IMR-90 (cell line): ENCODE data around the gene DAPK1. TPM values are rescaled to one million over a fixed set of nuclear protein-coding genes. Genes with fewer than 3 reads are reported as not detected.

Source experiments
- ATAC-seq: fragments of 200-7000 bp; cut with Tn5 transposase; 2 replicates; pipeline ENCODE4 v1.9.1; 2020; ENCODE audit warnings: low read depth, mild to moderate bottlenecking, moderate library complexity
- BruUV-seq: library from RNA; stranded (reverse); fragments of 400-500 nt; replicated peaks from 2 replicates; lab custom pipeline; 2021; lab: Mats Ljungman, UMichigan
- CTCF ChIA-PET: fragments of 300-600 bp; formaldehyde crosslinking; extraction: SDS; loops from one replicate; lab custom pipeline; 2021; ENCODE audit warnings: antibody characterized with exemption; lab: Yijun Ruan, JAX
- POLR2A ChIA-PET: fragments of 300-600 bp; sonication (Branson Sonifier 250); formaldehyde crosslinking; loops from one replicate; lab custom pipeline; 2022; ENCODE audit warnings: antibody characterized with exemption; ENCODE audit not compliant: unreplicated experiment; lab: Charles Lee
- DNase-seq: peaks from one replicate; pipeline ENCODE4 v3.0.0; 2013
- H2AFZ ChIP-seq: replicated peaks from 2 replicates; pipeline ENCODE3; 2013; ENCODE audit warnings: low read length, mild to moderate bottlenecking; ENCODE audit not compliant: poor library complexity
- H2AK5ac ChIP-seq: 2 replicates; pipeline ENCODE4 v1.6.1; 2013; ENCODE audit warnings: low read depth, low read length, inconsistent platforms
- H2AK9ac ChIP-seq: replicated peaks from 2 replicates; pipeline ENCODE3; 2013; ENCODE audit warnings: mild to moderate bottlenecking, low read depth, low read length, moderate library complexity; ENCODE audit not compliant: poor library complexity
- H2BK120ac ChIP-seq: 2 replicates; pipeline ENCODE4 v1.6.1; 2013; ENCODE audit warnings: low read depth, low read length, inconsistent platforms
- H2BK15ac ChIP-seq: 3 replicates; pipeline ENCODE4 v1.6.1; 2013; ENCODE audit warnings: low read depth, low read length, inconsistent platforms
- H2BK20ac ChIP-seq: 2 replicates; pipeline ENCODE4 v1.6.1; 2013; ENCODE audit warnings: low read depth, mild to moderate bottlenecking, inconsistent platforms, low read length, moderate library complexity
- H2BK5ac ChIP-seq: 2 replicates; pipeline ENCODE4 v1.6.1; 2013; ENCODE audit warnings: mild to moderate bottlenecking, low read depth, low read length, inconsistent platforms; ENCODE audit not compliant: poor library complexity, severe bottlenecking
- H3K14ac ChIP-seq: replicated peaks from 2 replicates; pipeline ENCODE4 v1.6.1; 2013; ENCODE audit warnings: low read depth, low read length, inconsistent platforms
- H3K18ac ChIP-seq: 2 replicates; pipeline ENCODE4 v1.6.1; 2013; ENCODE audit warnings: low read depth, low read length, control low read depth
- H3K23ac ChIP-seq: 2 replicates; pipeline ENCODE4 v1.6.1; 2013; ENCODE audit warnings: low read depth, low read length, inconsistent platforms
- H3K27ac ChIP-seq: 2 replicates; pipeline ENCODE4 v1.5.1; 2013; ENCODE audit warnings: mild to moderate bottlenecking, control low read depth, low read length; ENCODE audit not compliant: insufficient read depth
- H3K27me3 ChIP-seq: 2 replicates; pipeline ENCODE4 v1.6.1; 2013; ENCODE audit warnings: low read length; ENCODE audit not compliant: control insufficient read depth, insufficient read depth
- H3K36me3 ChIP-seq: 2 replicates; pipeline ENCODE4 v1.6.1; 2013; ENCODE audit warnings: low read length, mixed read lengths; ENCODE audit not compliant: control insufficient read depth, insufficient read depth
- H3K4ac ChIP-seq: 2 replicates; pipeline ENCODE4 v1.6.1; 2013; ENCODE audit warnings: low read depth, low read length, inconsistent platforms
- H3K4me1 ChIP-seq: 2 replicates; pipeline ENCODE4 v1.6.1; 2013; ENCODE audit warnings: low read length, mixed read lengths; ENCODE audit not compliant: control insufficient read depth, insufficient read depth
- H3K4me2 ChIP-seq: 2 replicates; pipeline ENCODE4 v1.6.1; 2013; ENCODE audit warnings: low read depth, mild to moderate bottlenecking, control low read depth, low read length, moderate library complexity
- H3K4me3 ChIP-seq: 2 replicates; pipeline ENCODE4 v1.5.1; 2013; ENCODE audit warnings: low read depth, mild to moderate bottlenecking, control low read depth, low read length, moderate library complexity; ENCODE audit not compliant: insufficient read depth
- H3K56ac ChIP-seq: 2 replicates; pipeline ENCODE4 v1.6.1; 2013; ENCODE audit warnings: low read length, inconsistent platforms; ENCODE audit not compliant: insufficient read depth; ENCODE audit errors: extremely low read depth
- H3K79me1 ChIP-seq, 2 experiments: 2 replicates each; pipeline ENCODE4 v1.6.1; 2013; ENCODE audit warnings: low read length in 2 of 2, inconsistent platforms in 1 of 2, low read depth in 1 of 2
- H3K9ac ChIP-seq: 2 replicates; pipeline ENCODE4 v1.6.1; 2013; ENCODE audit warnings: low read depth, low read length, control low read depth
- H3K9me1 ChIP-seq: 2 replicates; pipeline ENCODE4 v1.6.1; 2013; ENCODE audit warnings: low read length, inconsistent platforms; ENCODE audit not compliant: insufficient read depth
- H3K9me3 ChIP-seq: 2 replicates; pipeline ENCODE4 v1.6.1; 2013; ENCODE audit warnings: low read length; ENCODE audit not compliant: control insufficient read depth, insufficient read depth
- H4K20me1 ChIP-seq: 2 replicates; pipeline ENCODE4 v1.6.1; 2013; ENCODE audit warnings: low read length, inconsistent platforms; ENCODE audit not compliant: insufficient read depth
- H4K5ac ChIP-seq: 2 replicates; pipeline ENCODE4 v1.6.1; 2013; ENCODE audit warnings: mild to moderate bottlenecking, low read depth, low read length, control low read depth
- H4K8ac ChIP-seq, 2 experiments: 2 replicates each; pipeline ENCODE4 v1.6.1; 2013; ENCODE audit warnings: low read depth in 2 of 2, low read length in 2 of 2, control low read depth in 1 of 2, inconsistent platforms in 1 of 2
- H4K91ac ChIP-seq: 2 replicates; pipeline ENCODE4 v1.6.1; 2013; ENCODE audit warnings: low read depth, low read length, inconsistent platforms; ENCODE audit not compliant: insufficient read depth
- BHLHE40 ChIP-seq: fragments of 150-350 bp; IDR thresholded peaks from 2 replicates; pipeline ENCODE4 v1.6.1; 2016; ENCODE audit warnings: mild to moderate bottlenecking, low read depth, low read length
- CEBPB ChIP-seq: IDR thresholded peaks from 2 replicates; pipeline ENCODE4 v1.6.1; 2012; ENCODE audit warnings: low read depth, low read length, improper control_type of control experiment
- CHD1 ChIP-seq: IDR thresholded peaks from 2 replicates; pipeline ENCODE4 v1.6.1; 2012; ENCODE audit warnings: low read depth, low read length, improper control_type of control experiment
- FOS ChIP-seq: fragments of 150-350 bp; IDR thresholded peaks from 2 replicates; pipeline ENCODE4 v1.6.1; 2016; ENCODE audit warnings: low read depth, low read length
- MAFK ChIP-seq: IDR thresholded peaks from 2 replicates; pipeline ENCODE4 v1.6.1; 2012; ENCODE audit warnings: low read depth, low read length, improper control_type of control experiment
- MAZ ChIP-seq: IDR thresholded peaks from 2 replicates; pipeline ENCODE4 v1.6.1; 2012; ENCODE audit warnings: low read depth, mild to moderate bottlenecking, low read length, improper control_type of control experiment, moderate library complexity, borderline replicate concordance
- MXI1 ChIP-seq: IDR thresholded peaks from 2 replicates; pipeline ENCODE4 v1.6.1; 2012; ENCODE audit warnings: low read depth, mild to moderate bottlenecking, low read length, moderate library complexity, borderline replicate concordance
- NFE2L2 ChIP-seq: fragments of 150-350 bp; IDR thresholded peaks from 2 replicates; pipeline ENCODE4 v1.6.1; 2016; ENCODE audit warnings: low read depth, mild to moderate bottlenecking, low read length
- POLR2A ChIP-seq: IDR thresholded peaks from 2 replicates; pipeline ENCODE4 v1.6.1; 2012; ENCODE audit warnings: mild to moderate bottlenecking, low read depth, low read length
- RAD21 ChIP-seq: IDR thresholded peaks from 2 replicates; pipeline ENCODE4 v1.6.1; 2012; ENCODE audit warnings: low read length, improper control_type of control experiment
- RCOR1 ChIP-seq: IDR thresholded peaks from 2 replicates; pipeline ENCODE4 v1.6.1; 2012; ENCODE audit warnings: mild to moderate bottlenecking, low read length, improper control_type of control experiment; ENCODE audit not compliant: insufficient replicate concordance
- RFX5 ChIP-seq: IDR thresholded peaks from 2 replicates; pipeline ENCODE4 v1.8.0; 2012; ENCODE audit warnings: low read depth, mild to moderate bottlenecking, low read length, moderate library complexity
- SMC3 ChIP-seq: fragments of 150-350 bp; IDR thresholded peaks from 2 replicates; pipeline ENCODE4 v1.6.1; 2016; ENCODE audit warnings: low read depth, mild to moderate bottlenecking, antibody characterized with exemption, low read length, moderate library complexity
- WGBS, 2 experiments: methylation state at CpG; one replicate each; pipeline versions ENCODE4 v1.1.5 to v1.1.7; 2013; ENCODE audit warnings: missing lambda C conversion rate in 2 of 2; ENCODE audit not compliant: insufficient read length in 1 of 2; ENCODE audit errors: extremely low coverage in 2 of 2; 5-methylcytosine and 5-hydroxymethylcytosine counted together
- dilution Hi-C: fragments of 300-500 bp; cut with HindIII; formaldehyde crosslinking; loops from one replicate; pipeline ENCODE4 v1.14.3; 2018; ENCODE audit warnings: low sequenced_read_pairs; ENCODE audit not compliant: unreplicated experiment
- in situ Hi-C: fragments of 300-500 bp; cut with MboI; formaldehyde crosslinking; loops from 3 replicates; pipeline ENCODE4 v1.14.3; 2019; ENCODE audit warnings: low sequenced_read_pairs, inconsistent platforms, mixed read lengths
- intact Hi-C: fragments of 100-400 bp; cut with micrococcal nuclease; formaldehyde crosslinking; loops from 2 replicates; pipeline ENCODE4 v1.10.0; 2022
- polyA plus RNA-seq, 3 experiments: library from polyadenylated mRNA; depleted of rRNA; stranded (reverse); fragments of >200 nt; gene quantifications; 2 replicates each; pipeline ENCODE4 v1.2.3, GENCODE V29; 2012; ENCODE audit warnings: low replicate concordance in 1 of 3
- total RNA-seq: library from RNA; depleted of rRNA; stranded (reverse); fragments of >200 nt; gene quantifications from 2 replicates; pipeline ENCODE4 v1.2.3, GENCODE V29; 2012
- TF ChIP-seq, protein P1 (sequence below): conservative IDR thresholded peaks from 2 replicates; pipeline ENCODE4 v1.5.1; 2012; ENCODE audit warnings: mild to moderate bottlenecking, low read depth, low read length, improper control_type of control experiment
- TF ChIP-seq, protein P2 (sequence below): fragments of 150-350 bp; IDR thresholded peaks from 2 replicates; pipeline ENCODE4 v1.6.1; 2017; ENCODE audit warnings: mild to moderate bottlenecking, antibody characterized with exemption, low read length, low read depth
- TF ChIP-seq, protein P3 (sequence below): fragments of 150-350 bp; IDR thresholded peaks from 2 replicates; pipeline ENCODE4 v1.6.1; 2016; ENCODE audit warnings: low read depth, mild to moderate bottlenecking, low read length, moderate library complexity, borderline replicate concordance

Gene DAPK1
- total and polyA plus RNA-seq, 2 of the 4 experiments (the other 2 are of a cell fraction), result under 0.01 to 0.03 TPM

DNA sequence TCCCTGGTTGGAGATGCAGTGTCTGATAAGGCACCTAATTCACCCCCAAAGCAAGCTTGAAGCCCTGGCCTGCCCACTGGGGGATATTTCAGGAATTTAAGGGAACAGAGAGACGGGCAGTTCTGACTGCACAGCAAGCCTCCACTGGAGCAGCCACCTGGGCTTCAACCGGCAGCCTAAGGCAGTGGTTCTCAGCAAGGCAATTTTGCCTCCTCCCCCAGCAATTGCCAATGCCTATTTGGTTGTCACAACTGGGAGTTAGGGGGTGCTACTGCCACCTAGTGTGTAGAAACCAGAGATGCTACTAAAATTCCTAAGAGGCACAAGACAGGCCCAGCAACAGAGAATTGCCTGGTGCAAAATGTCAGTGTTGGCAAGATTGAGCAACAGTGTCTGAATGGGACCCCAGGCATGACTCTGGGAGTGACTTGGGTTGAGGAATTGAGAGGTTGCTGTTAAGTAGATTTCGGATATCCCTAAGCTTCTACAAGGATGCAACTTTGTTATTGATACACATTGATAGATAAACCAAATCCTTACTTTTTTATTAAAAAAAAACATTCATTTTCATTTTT is 169.6 kb downstream of the DAPK1 start:
- H3K36me3 ChIP-seq, result no peaks in the 10 kb centered on the region
- no peak overlapping the region for H3K4ac ChIP-seq
- ChIA-PET CTCF (no interaction called here), POLR2A (no interaction called here)
- H3K56ac ChIP-seq, result no peak overlapping the region
- ATAC-seq (no peak), DNase-seq (no peak)
- H2AFZ ChIP-seq, result no peak overlapping the region
- in situ Hi-C loops, result loop anchor here (10.0 kb wide), 1 partner anchor 1252 kb away; no protein-coding TSS in a partner anchor
- H2BK5ac ChIP-seq, result no peak overlapping the region
- TF ChIP-seq MXI1, result no peak
- TF ChIP-seq, protein P1, sequence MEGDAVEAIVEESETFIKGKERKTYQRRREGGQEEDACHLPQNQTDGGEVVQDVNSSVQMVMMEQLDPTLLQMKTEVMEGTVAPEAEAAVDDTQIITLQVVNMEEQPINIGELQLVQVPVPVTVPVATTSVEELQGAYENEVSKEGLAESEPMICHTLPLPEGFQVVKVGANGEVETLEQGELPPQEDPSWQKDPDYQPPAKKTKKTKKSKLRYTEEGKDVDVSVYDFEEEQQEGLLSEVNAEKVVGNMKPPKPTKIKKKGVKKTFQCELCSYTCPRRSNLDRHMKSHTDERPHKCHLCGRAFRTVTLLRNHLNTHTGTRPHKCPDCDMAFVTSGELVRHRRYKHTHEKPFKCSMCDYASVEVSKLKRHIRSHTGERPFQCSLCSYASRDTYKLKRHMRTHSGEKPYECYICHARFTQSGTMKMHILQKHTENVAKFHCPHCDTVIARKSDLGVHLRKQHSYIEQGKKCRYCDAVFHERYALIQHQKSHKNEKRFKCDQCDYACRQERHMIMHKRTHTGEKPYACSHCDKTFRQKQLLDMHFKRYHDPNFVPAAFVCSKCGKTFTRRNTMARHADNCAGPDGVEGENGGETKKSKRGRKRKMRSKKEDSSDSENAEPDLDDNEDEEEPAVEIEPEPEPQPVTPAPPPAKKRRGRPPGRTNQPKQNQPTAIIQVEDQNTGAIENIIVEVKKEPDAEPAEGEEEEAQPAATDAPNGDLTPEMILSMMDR, result no peak
- TF ChIP-seq SMC3, result no peak
- no peak for TF ChIP-seq FOS
- no peak for TF ChIP-seq MAZ
- no peak for TF ChIP-seq CEBPB
- TF ChIP-seq, protein P2, sequence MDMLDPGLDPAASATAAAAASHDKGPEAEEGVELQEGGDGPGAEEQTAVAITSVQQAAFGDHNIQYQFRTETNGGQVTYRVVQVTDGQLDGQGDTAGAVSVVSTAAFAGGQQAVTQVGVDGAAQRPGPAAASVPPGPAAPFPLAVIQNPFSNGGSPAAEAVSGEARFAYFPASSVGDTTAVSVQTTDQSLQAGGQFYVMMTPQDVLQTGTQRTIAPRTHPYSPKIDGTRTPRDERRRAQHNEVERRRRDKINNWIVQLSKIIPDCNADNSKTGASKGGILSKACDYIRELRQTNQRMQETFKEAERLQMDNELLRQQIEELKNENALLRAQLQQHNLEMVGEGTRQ, result no peak
- TF ChIP-seq RFX5, result no peak
- no peak for TF ChIP-seq CHD1
- no peak for TF ChIP-seq RCOR1
- TF ChIP-seq, protein P3, sequence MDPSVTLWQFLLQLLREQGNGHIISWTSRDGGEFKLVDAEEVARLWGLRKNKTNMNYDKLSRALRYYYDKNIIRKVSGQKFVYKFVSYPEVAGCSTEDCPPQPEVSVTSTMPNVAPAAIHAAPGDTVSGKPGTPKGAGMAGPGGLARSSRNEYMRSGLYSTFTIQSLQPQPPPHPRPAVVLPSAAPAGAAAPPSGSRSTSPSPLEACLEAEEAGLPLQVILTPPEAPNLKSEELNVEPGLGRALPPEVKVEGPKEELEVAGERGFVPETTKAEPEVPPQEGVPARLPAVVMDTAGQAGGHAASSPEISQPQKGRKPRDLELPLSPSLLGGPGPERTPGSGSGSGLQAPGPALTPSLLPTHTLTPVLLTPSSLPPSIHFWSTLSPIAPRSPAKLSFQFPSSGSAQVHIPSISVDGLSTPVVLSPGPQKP, result no peak
- no peak for TF ChIP-seq MAFK
- TF ChIP-seq POLR2A, result no peak
- no peak for TF ChIP-seq NFE2L2
- no peak for TF ChIP-seq RAD21
- no peak for TF ChIP-seq BHLHE40
- intact Hi-C loops, result no loop called here
- no peak overlapping the region for H3K4me2 ChIP-seq
- peaks cover 6% of the 10 kb centered on the region; the same call in 1 of the 2 replicates for H3K27me3 ChIP-seq
- H3K23ac ChIP-seq, result no peak overlapping the region
- H3K4me1 ChIP-seq, result no peaks in the 10 kb centered on the region
- H3K9ac ChIP-seq, result no peak overlapping the region
- no peaks in the 10 kb centered on the region for H4K20me1 ChIP-seq
- no CpG with 5 or more reads among the region's 3 CpGs for WGBS, 2 experiments
- no peaks in the 10 kb centered on the region for H3K79me1 ChIP-seq
- no peaks in the 10 kb centered on the region for H3K9me1 ChIP-seq
- H2BK15ac ChIP-seq, result no peak overlapping the region
- no peak overlapping the region for H2BK120ac ChIP-seq
- H2BK20ac ChIP-seq, result no peak overlapping the region
- H4K8ac ChIP-seq, result no peak overlapping the region
- no peak overlapping the region for H3K18ac ChIP-seq
- BruUV-seq, result no TSS peak
- H4K5ac ChIP-seq, result no peak overlapping the region
- no peak overlapping the region for H3K14ac ChIP-seq
- H2AK9ac ChIP-seq, result no peak overlapping the region
- H2AK5ac ChIP-seq, result no peak overlapping the region
- H4K91ac ChIP-seq, result no peak overlapping the region
- H3K4me3 ChIP-seq, result no peak overlapping the region
- peaks cover 8% of the 10 kb centered on the region for H3K9me3 ChIP-seq
- H3K27ac ChIP-seq, result no peak overlapping the region
- dilution Hi-C loops, result loop anchor here (10.0 kb wide), 1 partner anchor 332 kb away; no protein-coding TSS in a partner anchor
